ENCODE data around the gene OGA. TPM values are rescaled to one million over a fixed set of nuclear protein-coding genes. Genes with fewer than 3 reads are reported as not detected.
"Not testable (repeated sequence)": the region's sequence is repeated elsewhere in the genome, so short reads cannot be mapped to it uniquely, and the experiment has no call there.

OGA gene
- polyA plus RNA-seq, 3 donors from 2014 or later: 32.0 to 57.0 (median 46.6) TPM

GRCh38 chr10:101816376-101816775 lies 1.9 kb downstream of the OGA start:
- Mint-ChIP-seq H3K4me3 (peak overlapping the region; percentile 94 to 100 (median 98)), H3K9me3 (no peaks in the 10 kb centered on the region), H3K27ac (peak overlapping the region; percentile 12 to 95 (median 85)), H3K36me3 (peaks cover 0 to 5% (median 0%) of the 10 kb centered on the region in 3 donors), H3K27me3 (ENCODE audit: low read depth in 3 of 3) (peaks cover 10 to 22% (median 14%) of the 10 kb centered on the region in 3 donors), H3K4me1 (peaks cover 63 to 70% of the 10 kb centered on the region in 2 donors)
- no peak for DNase-seq

DNA sequence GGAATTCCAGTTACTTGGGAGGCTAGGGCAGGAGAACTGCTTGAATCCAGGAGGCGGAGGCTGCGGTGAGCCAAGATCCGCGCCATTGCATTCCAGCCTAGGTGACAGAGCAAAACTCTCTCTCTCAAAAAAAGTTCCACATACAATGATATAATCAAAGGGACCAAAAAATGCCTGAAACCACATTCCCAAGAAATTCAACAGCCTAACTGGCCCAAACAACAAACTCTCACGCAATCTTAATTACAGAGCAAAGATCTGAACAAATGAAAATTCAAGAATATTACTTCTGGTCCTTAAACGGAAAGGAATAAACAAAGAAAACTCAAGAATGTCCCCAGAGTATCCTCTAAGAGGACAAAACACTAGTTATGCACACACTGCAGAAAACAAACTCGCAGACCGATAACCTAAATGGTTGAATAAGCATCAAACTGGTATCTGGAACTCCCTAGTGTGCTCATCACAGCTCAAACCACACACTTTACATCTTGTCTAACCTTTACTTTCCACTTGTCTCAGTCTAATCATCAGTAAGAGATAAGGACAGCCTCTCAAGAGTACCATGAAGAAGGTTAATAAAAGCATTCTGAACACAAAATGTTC lies 3.7 kb downstream of the OGA start:
- Mint-ChIP-seq H3K27ac (peak overlapping the region; percentile 55 to 95 (median 82)), H3K4me1 (peaks cover 66 to 81% of the 10 kb centered on the region in 2 donors), H3K36me3 (peaks cover 0 to 11% (median 4%) of the 10 kb centered on the region in 3 donors), H3K4me3 (peak overlapping the region; percentile 94 to 100 (median 98)), H3K9me3 (no peaks in the 10 kb centered on the region), H3K27me3 (ENCODE audit: low read depth in 3 of 3) (peaks cover 11 to 22% (median 14%) of the 10 kb centered on the region in 3 donors)
- no peak for DNase-seq

GRCh38 chr10:101812606-101813005 lies 5.6 kb downstream of the OGA start:
- peaks cover 61 to 73% of the 10 kb centered on the region in 2 donors for H3K4me1 Mint-ChIP-seq
- H3K4me3 Mint-ChIP-seq: peak overlapping the region in 4 of 5 donors; percentile 1 to 100 (median 43)
- DNase-seq: no peak
- peaks cover 3 to 12% (median 5%) of the 10 kb centered on the region in 3 donors for H3K27me3 Mint-ChIP-seq (ENCODE audit: low read depth in 3 of 3)
- no peaks in the 10 kb centered on the region for H3K9me3 Mint-ChIP-seq
- peaks cover 4 to 21% (median 7%) of the 10 kb centered on the region in 3 donors for H3K36me3 Mint-ChIP-seq
- H3K27ac Mint-ChIP-seq: peak overlapping the region in 2 of 6 donors; percentile 23 to 62

DNA sequence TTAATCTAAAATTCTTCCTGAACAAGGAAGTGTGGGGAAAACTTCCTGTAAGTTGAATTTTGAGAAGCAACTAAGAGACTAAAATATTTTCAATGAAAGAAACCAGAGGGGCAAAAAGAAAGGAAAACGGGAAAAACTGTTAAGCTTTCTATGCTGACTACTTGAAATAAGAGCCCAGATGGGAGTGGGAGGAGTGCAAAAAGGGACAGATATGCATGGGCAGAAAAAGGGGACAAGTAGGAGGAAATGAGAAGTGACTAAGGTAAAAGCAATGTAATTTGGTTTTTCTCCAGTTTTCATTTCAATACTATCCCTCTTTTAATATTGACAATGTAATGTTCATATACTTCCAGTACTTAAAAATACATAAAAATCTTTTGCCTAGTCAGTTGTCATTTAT lies 11.1 kb downstream of the OGA start:
- no peaks in the 10 kb centered on the region for H3K9me3 Mint-ChIP-seq
- H3K27me3 Mint-ChIP-seq (ENCODE audit: low read depth in 3 of 3): peaks cover 0 to 2% (median 2%) of the 10 kb centered on the region in 3 donors
- H3K4me3 Mint-ChIP-seq: no peak overlapping the region
- DNase-seq: no peak
- H3K27ac Mint-ChIP-seq: peak overlapping the region in 1 of 6 donors; percentile 60
- H3K36me3 Mint-ChIP-seq: peaks cover 14 to 39% (median 20%) of the 10 kb centered on the region in 3 donors
- H3K4me1 Mint-ChIP-seq: peaks cover 19 to 42% of the 10 kb centered on the region in 2 donors

- Mint-ChIP-seq H3K9me3 (no peaks in the 10 kb centered on the region), H3K27ac (peak overlapping the region in 1 of 6 donors; percentile 25), H3K4me3 (no peak overlapping the region), H3K4me1 (peaks cover 24 to 52% of the 10 kb centered on the region in 2 donors), H3K27me3 (ENCODE audit: low read depth in 3 of 3) (peaks cover 2% of the 10 kb centered on the region in 3 donors), H3K36me3 (peaks cover 13 to 51% (median 32%) of the 10 kb centered on the region in 3 donors)
- DNase-seq: no peak
Measured at GRCh38 chr10:101803511-101803910, 14.7 kb downstream of the OGA start.

DNA sequence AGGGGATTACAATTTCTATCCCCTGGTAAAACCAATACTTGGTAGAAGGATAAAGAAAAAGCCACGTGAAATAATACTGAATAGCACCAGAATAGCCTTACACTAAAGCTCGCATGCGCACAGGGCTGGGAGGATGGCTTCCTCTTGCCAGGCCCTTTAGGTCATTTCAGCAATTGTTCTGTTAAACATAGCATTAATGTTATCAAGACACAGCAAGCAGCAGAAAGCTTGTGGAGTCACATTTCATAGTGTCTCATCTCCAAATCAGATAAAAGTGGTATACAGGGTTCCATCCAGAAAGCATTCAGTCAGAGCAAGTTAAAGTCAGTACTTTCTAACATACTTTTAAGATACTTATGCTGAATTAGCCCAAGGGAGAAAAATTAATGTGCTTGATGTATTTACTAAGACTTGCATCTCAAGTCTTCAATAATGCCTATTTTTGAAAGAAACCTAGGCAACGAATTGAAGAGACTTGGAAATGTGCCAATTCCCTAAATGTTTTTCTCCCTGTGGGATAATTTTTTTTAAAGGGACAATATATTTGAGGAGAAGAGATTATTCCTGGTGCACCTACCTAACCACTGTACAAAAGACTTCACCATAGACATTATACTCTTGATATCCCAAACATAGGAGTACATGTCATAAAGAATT lies 20.7 kb downstream of the OGA start:
- DNase-seq: no peak
- Mint-ChIP-seq H3K27ac (no peak overlapping the region), H3K36me3 (peaks cover 8 to 74% (median 55%) of the 10 kb centered on the region in 3 donors), H3K9me3 (no peaks in the 10 kb centered on the region), H3K4me3 (no peak overlapping the region), H3K27me3 (ENCODE audit: low read depth in 3 of 3) (peaks cover 2 to 4% (median 2%) of the 10 kb centered on the region in 3 donors), H3K4me1 (peaks cover 29 to 67% of the 10 kb centered on the region in 2 donors)

- H3K36me3 Mint-ChIP-seq: peaks cover 8 to 57% (median 40%) of the 10 kb centered on the region in 3 donors
- DNase-seq: no peak
- H3K4me1 Mint-ChIP-seq: peaks cover 11 to 35% of the 10 kb centered on the region in 2 donors
- H3K4me3 Mint-ChIP-seq: no peak overlapping the region
- no peak overlapping the region for H3K27ac Mint-ChIP-seq
- H3K27me3 Mint-ChIP-seq (ENCODE audit: low read depth in 3 of 3): peaks cover 0 to 2% (median 2%) of the 10 kb centered on the region in 3 donors
- H3K9me3 Mint-ChIP-seq: no peaks in the 10 kb centered on the region
Measured at GRCh38 chr10:101793526-101793925, 24.7 kb downstream of the OGA start.

DNA sequence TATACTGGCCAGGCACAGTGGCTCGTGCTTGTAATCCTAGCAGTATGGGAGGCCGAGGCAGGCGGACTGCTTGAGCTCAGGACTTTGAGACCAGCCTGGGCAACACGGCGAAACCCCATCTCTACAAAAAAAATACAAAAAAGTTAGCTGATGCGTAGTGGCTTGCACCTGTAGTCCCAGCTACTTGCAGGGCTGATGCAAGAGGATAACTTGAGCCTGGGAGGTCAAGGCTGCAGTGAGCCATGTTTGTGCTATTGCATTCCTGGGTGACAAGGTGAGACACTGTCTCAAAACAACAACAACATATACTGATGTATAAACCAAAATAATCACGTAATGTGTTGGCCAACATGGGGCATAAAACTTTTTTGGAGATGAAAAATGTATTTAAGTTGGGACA lies 28.6 kb downstream of the OGA start:
- no peak overlapping the region for H3K4me3 Mint-ChIP-seq
- peak overlapping the region in 2 of 6 donors; percentile 16 to 23 for H3K27ac Mint-ChIP-seq
- H3K27me3 Mint-ChIP-seq (ENCODE audit: low read depth in 3 of 3): peaks cover 0 to 7% (median 4%) of the 10 kb centered on the region in 3 donors

GRCh38 chr10:101789231-101789630 lies 29.0 kb downstream of the OGA start:
- Mint-ChIP-seq H3K36me3 (peaks cover 13 to 51% (median 31%) of the 10 kb centered on the region in 3 donors), H3K4me1 (peaks cover 12 to 21% of the 10 kb centered on the region in 2 donors), H3K27ac (peak overlapping the region in 2 of 6 donors; percentile 16 to 23)
- H3K9me3 Mint-ChIP-seq; H3K4me3 Mint-ChIP-seq; H3K27me3 Mint-ChIP-seq (ENCODE audit: low read depth in 3 of 3); DNase-seq: not testable (repeated sequence)

More for the DNA sequence above, 28.6 kb downstream of the OGA start:
- peaks cover 13 to 56% (median 33%) of the 10 kb centered on the region in 3 donors for H3K36me3 Mint-ChIP-seq
- peaks cover 10 to 21% of the 10 kb centered on the region in 2 donors for H3K4me1 Mint-ChIP-seq
- H3K9me3 Mint-ChIP-seq: no peaks in the 10 kb centered on the region
- no peak for DNase-seq

- H3K4me1 Mint-ChIP-seq: peaks cover 42 to 53% of the 10 kb centered on the region in 2 donors
- DNase-seq: no peak
- H3K9me3 Mint-ChIP-seq: no peaks in the 10 kb centered on the region
- peaks cover 2 to 10% (median 4%) of the 10 kb centered on the region in 3 donors for H3K27me3 Mint-ChIP-seq (ENCODE audit: low read depth in 3 of 3)
- H3K27ac Mint-ChIP-seq: peak overlapping the region in 5 of 6 donors; percentile 32 to 90 (median 79)
- peaks cover 13 to 28% (median 18%) of the 10 kb centered on the region in 3 donors for H3K36me3 Mint-ChIP-seq
- no peak overlapping the region for H3K4me3 Mint-ChIP-seq
Measured at GRCh38 chr10:101785801-101786200, 32.4 kb downstream of the OGA start.

DNA sequence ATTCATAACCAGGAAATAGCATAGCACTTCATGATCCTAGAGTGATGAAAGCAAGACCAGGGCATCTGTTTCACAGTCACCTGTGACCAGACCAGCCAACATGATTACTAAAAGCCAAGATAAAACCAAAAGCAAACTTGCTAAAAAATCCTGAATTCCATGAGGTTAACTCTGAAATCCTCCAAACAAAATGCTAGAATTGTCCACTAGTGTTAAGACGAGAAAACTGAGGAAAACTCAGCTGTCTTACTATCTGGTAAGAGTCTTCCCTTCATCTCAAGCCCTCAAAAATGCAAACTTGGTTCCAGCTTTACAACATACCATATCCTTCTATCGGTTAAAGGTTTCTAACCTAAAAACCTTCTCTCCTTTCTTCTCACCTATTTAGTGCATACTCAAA lies 33.7 kb downstream of the OGA start:
- H3K4me3 Mint-ChIP-seq: peak overlapping the region in 4 of 5 donors; percentile 93 to 100 (median 97)
- no peaks in the 10 kb centered on the region for H3K9me3 Mint-ChIP-seq
- peaks cover 9 to 25% (median 18%) of the 10 kb centered on the region in 3 donors for H3K36me3 Mint-ChIP-seq
- DNase-seq: no peak
- peak overlapping the region; percentile 86 to 96 (median 94) for H3K27ac Mint-ChIP-seq
- peaks cover 49 to 59% of the 10 kb centered on the region in 2 donors for H3K4me1 Mint-ChIP-seq
- H3K27me3 Mint-ChIP-seq (ENCODE audit: low read depth in 3 of 3): peaks cover 2 to 10% (median 4%) of the 10 kb centered on the region in 3 donors

DNA sequence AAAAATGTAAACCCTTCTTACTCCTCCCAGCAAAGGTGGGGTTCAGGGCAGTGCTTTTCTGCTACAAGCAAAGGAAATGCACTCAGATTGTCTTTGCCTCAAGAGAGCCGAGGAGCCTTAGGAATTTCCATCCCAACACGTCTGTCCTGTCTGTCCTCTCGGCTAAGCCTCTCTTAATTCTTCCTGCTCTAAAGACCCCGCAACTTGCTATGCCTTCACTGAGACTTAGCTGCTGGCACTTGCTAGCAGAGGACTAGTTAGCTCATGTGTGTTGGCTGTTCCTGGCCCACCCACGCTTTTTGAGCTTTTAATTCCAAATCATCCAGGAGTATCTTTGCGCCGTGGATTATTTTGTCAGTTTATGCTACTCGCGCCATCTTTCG lies 34.5 kb downstream of the OGA start:
- Mint-ChIP-seq H3K4me1 (peaks cover 56 to 65% of the 10 kb centered on the region in 2 donors), H3K36me3 (peaks cover 9 to 22% (median 18%) of the 10 kb centered on the region in 3 donors), H3K4me3 (peak overlapping the region; percentile 93 to 100 (median 98)), H3K9me3 (peaks cover 0 to 2% (median 0%) of the 10 kb centered on the region in 6 donors), H3K27me3 (ENCODE audit: low read depth in 3 of 3) (peaks cover 7 to 13% (median 8%) of the 10 kb centered on the region in 3 donors), H3K27ac (peak overlapping the region; percentile 86 to 96 (median 94))
- no peak for DNase-seq

- peaks cover 57 to 68% of the 10 kb centered on the region in 2 donors for H3K4me1 Mint-ChIP-seq
- peak within 1 kb of the TSS; percentile 93 to 100 (median 98) for H3K4me3 Mint-ChIP-seq
- peaks cover 9 to 22% (median 18%) of the 10 kb centered on the region in 3 donors for H3K36me3 Mint-ChIP-seq
- DNase-seq: peak; percentile 67 to 73 (median 71)
- H3K27me3 Mint-ChIP-seq (ENCODE audit: low read depth in 3 of 3): peaks cover 8 to 13% (median 9%) of the 10 kb centered on the region in 3 donors
- H3K9me3 Mint-ChIP-seq: peaks cover 0 to 2% (median 0%) of the 10 kb centered on the region in 6 donors
- H3K27ac Mint-ChIP-seq: peak within 1 kb of the TSS; percentile 86 to 96 (median 94)
Measured at GRCh38 chr10:101782811-101783735, 35.2 kb downstream of the OGA start, which contains the start of gene NPM3. Gene NPM3, minus strand, starts transcription at chr10:101783446. Its CDS starts 56 bp downstream, at chr10:101783390.
